ENCODE data around the gene PTPRN2. TPM values are rescaled to one million over a fixed set of nuclear protein-coding genes. Genes with fewer than 3 reads are reported as not detected.

Gene PTPRN2
- total and polyA plus RNA-seq, 2 of the 13 experiments (the other 11 are each of a cell fraction or from before 2014, with no cell fraction given), result 2.5 to 24.2 TPM

GRCh38 chr7:157678501-157678900 lies 909.1 kb downstream of the PTPRN2 start (continued):
- peak; percentile 87 for TF ChIP-seq PAXIP1 (CRISPR knock-in tag; conservative IDR thresholded peaks at IDR 0.05)
- peak; percentile 78; the same call in 1 of the 2 replicates for TF ChIP-seq HOXA3 (CRISPR knock-in tag; IDR thresholded peaks at IDR 0.05)
- TF ChIP-seq CREB3 (CRISPR knock-in tag; IDR thresholded peaks at IDR 0.05), result peak; percentile 48; the same call in 1 of the 2 replicates
- peak; percentile 51 for TF ChIP-seq ISL2 (CRISPR knock-in tag; IDR thresholded peaks at IDR 0.05)
- TF ChIP-seq PATZ1 (CRISPR knock-in tag; IDR thresholded peaks at IDR 0.05), result no peak
- TF ChIP-seq TRIM24 (CRISPR knock-in tag; IDR thresholded peaks at IDR 0.05), result peak; percentile 27; the same call in 1 of the 2 replicates
- no peak for TF ChIP-seq ZFYVE20 (CRISPR knock-in tag; IDR thresholded peaks at IDR 0.05; ENCODE audit: borderline replicate concordance, low read depth)
- TF ChIP-seq TBX2 (CRISPR knock-in tag; IDR thresholded peaks at IDR 0.05; ENCODE audit: borderline replicate concordance), result peak; percentile 55; the same call in 1 of the 2 replicates
- no peak for TF ChIP-seq FOXK2 (IDR thresholded peaks at IDR 0.05)
- peak; percentile 87; the same call in 1 of the 2 replicates for TF ChIP-seq ZNF572 (CRISPR knock-in tag; IDR thresholded peaks at IDR 0.05)
- peak; percentile 47 for TF ChIP-seq CREM (IDR thresholded peaks at IDR 0.05)
- TF ChIP-seq CREM (CRISPR knock-in tag; IDR thresholded peaks at IDR 0.05), result no peak
- peak; percentile 30; the same call in 1 of the 2 replicates for TF ChIP-seq ZNF441 (CRISPR knock-in tag; IDR thresholded peaks at IDR 0.05; ENCODE audit: borderline replicate concordance)
- no peak for TF ChIP-seq GTF3A (CRISPR knock-in tag; conservative IDR thresholded peaks at IDR 0.05)
